ENCODE measurements around the gene ASPSCR1. TPM values are rescaled to one million over a fixed set of nuclear protein-coding genes. Genes with fewer than 3 reads are reported as not detected.

ASPSCR1 gene
- total and polyA plus RNA-seq, 2 of the 13 experiments (the other 11 are each of a cell fraction or from before 2014, with no cell fraction given) = 274 to 314 TPM

GRCh38 chr17:82019690-82020571, 42.5 kb downstream of the ASPSCR1 start (continued):
- TF ChIP-seq ZNF281 (CRISPR knock-in tag; IDR thresholded peaks at IDR 0.05; ENCODE audit: borderline replicate concordance) (no peak), HIC2 (CRISPR knock-in tag; IDR thresholded peaks at IDR 0.05; ENCODE audit: low read depth) (peak; percentile 90), ZNF710 (CRISPR knock-in tag; IDR thresholded peaks at IDR 0.05; ENCODE audit: borderline replicate concordance) (peak; percentile 12; the same call in 1 of the 2 replicates), ZHX2 (IDR thresholded peaks at IDR 0.05; ENCODE audit: low read depth) (0 out of 2 replicates have a peak, but pooled peaks have one; percentile 43), ZHX2 (CRISPR knock-in tag; IDR thresholded peaks at IDR 0.05; ENCODE audit: borderline replicate concordance) (no peak), MYC (CRISPR knock-in tag; IDR thresholded peaks at IDR 0.05; ENCODE audit: borderline replicate concordance) (peak; percentile 84), REXO4 (CRISPR knock-in tag; IDR thresholded peaks at IDR 0.05; ENCODE audit: borderline replicate concordance) (0 out of 2 replicates have a peak, but pooled peaks have one; percentile 30), TAF15 (IDR thresholded peaks at IDR 0.05; ENCODE audit: low read depth, low read length, poor library complexity, severe bottlenecking) (peak; percentile 97), MXD3 (CRISPR knock-in tag; IDR thresholded peaks at IDR 0.05) (0 out of 2 replicates have a peak, but pooled peaks have one; percentile 15), MXI1 (IDR thresholded peaks at IDR 0.05; ENCODE audit: borderline replicate concordance, low read depth, low read length) (0 out of 3 replicates have a peak, but pooled peaks have one; percentile 44), ZNF160 (CRISPR knock-in tag; IDR thresholded peaks at IDR 0.05) (0 out of 2 replicates have a peak, but pooled peaks have one; percentile 73), HNRNPH1 (optimal IDR thresholded peaks at IDR 0.05; ENCODE audit: low read depth, low read length) (peak; percentile 74)
